GM12873 (cell line): ENCODE data around the gene TGFB1I1.

Experiments used
- TF ChIP-seq, protein P1 (sequence below): IDR thresholded peaks from 2 replicates; pipeline ENCODE4 v1.5.1; 2012; ENCODE audit warnings: low read depth, mild to moderate bottlenecking, moderate library complexity, low read length, control low read depth; ENCODE audit not compliant: insufficient read depth; ENCODE audit errors: missing control alignments

TGFB1I1 gene

DNA sequence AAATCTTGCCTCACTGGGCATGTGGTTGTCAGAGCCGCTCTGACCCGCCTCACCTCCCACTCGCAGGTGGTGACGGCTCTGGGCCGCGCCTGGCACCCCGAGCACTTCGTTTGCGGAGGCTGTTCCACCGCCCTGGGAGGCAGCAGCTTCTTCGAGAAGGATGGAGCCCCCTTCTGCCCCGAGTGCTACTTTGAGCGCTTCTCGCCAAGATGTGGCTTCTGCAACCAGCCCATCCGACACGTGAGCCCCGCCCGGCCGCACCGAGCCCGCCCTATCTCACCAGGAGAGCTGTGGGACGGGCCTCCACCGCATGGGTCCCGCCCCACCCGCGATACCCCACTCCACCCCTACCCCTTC lies 4.0 kb downstream of the TGFB1I1 start:
- TF ChIP-seq, protein P1, sequence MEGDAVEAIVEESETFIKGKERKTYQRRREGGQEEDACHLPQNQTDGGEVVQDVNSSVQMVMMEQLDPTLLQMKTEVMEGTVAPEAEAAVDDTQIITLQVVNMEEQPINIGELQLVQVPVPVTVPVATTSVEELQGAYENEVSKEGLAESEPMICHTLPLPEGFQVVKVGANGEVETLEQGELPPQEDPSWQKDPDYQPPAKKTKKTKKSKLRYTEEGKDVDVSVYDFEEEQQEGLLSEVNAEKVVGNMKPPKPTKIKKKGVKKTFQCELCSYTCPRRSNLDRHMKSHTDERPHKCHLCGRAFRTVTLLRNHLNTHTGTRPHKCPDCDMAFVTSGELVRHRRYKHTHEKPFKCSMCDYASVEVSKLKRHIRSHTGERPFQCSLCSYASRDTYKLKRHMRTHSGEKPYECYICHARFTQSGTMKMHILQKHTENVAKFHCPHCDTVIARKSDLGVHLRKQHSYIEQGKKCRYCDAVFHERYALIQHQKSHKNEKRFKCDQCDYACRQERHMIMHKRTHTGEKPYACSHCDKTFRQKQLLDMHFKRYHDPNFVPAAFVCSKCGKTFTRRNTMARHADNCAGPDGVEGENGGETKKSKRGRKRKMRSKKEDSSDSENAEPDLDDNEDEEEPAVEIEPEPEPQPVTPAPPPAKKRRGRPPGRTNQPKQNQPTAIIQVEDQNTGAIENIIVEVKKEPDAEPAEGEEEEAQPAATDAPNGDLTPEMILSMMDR: no peak

DNA sequence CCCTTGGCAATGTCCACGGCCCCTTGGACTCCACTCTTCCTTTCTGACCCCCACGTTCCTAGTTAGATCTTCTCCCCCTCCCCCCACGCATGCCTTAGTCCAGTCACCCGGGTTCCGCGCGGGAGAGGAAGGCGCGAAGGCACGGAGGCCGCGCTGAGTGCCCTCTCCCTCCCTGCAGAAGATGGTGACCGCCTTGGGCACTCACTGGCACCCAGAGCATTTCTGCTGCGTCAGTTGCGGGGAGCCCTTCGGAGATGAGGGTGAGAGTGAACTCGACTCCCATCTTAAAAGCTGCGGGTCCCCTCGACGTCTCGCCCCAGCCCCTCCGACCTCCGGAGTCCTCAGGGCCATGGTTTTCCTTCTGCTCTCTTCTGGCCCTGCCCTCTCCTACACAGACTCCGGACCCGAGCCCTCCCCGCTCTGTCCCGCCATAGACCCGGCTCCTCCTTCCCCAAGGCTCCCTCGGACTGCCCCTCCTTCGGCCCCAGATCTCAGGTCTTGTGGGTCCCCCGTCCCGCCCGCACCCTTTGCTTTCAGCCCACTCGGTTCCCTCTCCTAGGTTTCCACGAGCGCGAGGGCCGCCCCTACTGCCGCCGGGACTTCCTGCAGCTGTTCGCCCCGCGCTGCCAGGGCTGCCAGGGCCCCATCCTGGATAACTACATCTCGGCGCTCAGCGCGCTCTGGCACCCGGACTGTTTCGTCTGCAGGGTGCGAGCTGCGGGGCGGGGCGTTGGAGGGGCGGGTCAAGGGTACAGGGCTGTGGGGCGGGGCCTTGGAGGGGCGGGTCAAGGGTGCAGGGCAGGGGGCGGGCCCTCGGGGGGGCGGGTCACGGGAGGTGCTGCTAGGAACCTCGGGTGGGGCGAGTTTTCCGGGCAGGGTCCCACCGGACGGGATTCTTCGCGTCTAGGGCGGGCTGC lies 4.6 kb downstream of the TGFB1I1 start:
- TF ChIP-seq, protein P1: no peak

DNA sequence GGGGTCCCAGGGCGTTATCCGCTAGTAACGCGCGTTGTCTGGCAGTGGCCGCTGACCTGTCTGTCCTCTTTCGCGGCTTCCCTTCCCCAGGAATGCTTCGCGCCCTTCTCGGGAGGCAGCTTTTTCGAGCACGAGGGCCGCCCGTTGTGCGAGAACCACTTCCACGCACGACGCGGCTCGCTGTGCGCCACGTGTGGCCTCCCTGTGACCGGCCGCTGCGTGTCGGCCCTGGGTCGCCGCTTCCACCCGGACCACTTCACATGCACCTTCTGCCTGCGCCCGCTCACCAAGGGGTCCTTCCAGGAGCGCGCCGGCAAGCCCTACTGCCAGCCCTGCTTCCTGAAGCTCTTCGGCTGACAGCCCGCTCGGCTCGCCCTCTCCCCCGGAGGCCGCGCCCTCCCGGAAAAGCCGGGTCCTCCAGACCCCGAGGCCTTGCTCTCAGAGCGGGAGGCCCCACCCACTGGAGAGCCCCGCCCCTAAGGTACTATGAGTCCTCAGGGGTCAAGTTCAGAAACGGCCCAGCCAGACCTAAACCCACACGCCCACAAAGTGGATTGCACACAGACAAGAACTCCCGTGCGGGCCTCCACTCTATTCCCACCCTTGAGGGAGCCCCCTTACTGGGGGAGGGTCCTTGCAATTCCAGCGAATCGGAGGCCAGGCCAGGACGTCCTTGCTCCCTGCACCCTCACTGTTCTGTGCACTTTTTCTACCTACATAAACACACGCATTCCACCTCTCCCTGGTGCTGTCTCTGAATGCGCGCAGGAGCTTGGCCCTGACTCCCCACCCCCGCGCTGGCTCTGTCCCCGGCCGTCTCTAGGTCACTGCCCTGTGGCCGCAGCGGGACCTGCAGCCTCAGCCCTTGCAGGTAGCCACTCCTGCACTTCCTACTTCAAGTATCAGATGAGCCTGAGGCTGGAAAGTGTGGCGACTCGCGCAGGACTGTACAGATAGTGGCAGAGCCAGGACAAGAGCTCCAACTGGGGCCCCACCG lies 5.6 kb downstream of the TGFB1I1 start:
- TF ChIP-seq, protein P1: no peak

DNA sequence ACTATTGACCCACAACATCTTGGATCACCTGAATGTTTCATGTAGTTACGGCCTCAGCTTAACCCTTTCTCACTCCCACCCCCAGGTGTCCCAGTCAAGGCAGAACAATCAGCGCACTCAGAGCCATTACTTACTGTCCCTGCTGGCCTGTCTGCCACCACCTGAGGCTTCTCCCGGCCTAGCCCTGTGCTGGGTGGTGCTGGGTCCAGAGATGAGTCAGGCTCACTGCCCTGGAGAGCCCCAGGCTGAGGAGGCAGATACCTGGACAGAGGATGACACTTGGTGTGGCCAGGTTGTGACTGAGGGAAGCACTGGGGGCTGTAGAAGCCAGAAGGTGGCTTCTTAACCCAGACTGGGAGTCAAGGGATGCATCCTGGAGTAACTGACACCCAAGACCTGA lies 7.0 kb downstream of the TGFB1I1 start:
- TF ChIP-seq, protein P1: no peak

DNA sequence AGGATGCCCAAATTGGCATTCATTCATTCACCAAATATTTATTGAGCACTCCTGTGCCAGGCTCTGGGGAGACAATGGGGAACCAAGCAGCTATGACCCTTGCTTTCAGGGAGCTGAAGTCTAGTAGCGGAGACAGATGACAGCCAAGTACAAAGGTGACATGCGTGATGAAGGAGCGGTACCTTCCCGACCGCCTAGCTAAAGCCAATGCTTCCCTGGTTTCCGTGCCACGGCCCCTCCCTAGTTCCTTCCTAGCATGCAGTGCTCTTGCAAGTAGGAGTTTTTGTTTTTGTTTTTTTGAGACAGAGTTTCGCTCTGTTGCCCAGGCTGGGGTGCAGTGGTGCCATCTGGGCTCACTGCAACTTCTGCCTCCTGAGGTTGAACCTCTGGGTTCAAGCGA lies 7.8 kb downstream of the TGFB1I1 start:
- TF ChIP-seq, protein P1: no peak

DNA sequence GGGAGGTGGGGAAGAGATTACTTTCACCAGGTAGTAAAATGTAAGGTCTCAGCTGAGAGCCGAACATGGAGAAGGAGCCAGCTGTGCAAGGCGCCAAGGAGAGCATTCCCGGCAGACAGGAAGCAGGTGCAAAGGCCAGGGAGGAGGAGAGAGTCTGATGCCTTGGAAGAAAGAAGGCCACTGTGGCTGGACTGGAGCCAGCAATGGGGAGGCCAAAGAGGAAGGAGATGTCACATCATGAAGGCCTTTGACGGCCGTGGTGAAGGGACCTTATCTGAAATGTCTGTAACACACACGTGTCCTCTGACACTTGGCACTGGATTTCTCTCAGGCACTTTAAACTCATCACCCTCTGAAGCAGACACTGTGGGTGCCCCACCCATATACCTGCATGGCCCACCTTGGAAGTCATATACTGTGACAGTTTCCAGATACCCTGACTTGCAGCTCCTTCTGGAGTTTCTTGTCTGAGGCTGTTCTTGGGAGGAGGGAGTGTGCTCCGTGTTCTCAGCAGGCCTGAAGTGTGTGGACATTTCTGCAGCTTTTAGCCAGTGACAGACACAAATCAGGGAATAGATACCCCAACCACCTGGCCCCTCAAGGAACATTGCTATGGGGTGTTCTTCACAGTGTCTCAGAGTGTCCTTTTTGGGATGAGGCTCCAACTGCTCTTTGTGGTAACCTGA lies 9.0 kb downstream of the TGFB1I1 start:
- TF ChIP-seq, protein P1: no peak
